NCI-H1092 treated with DMSO at 0.1 percent for 48 hours (cell line): ENCODE results near the gene PYGO1.
"Not testable (repeated sequence)": the region's sequence is repeated elsewhere in the genome, so short reads cannot be mapped to it uniquely, and the experiment has no call there.

ENCODE experiments used
- DNase-seq: peaks from one replicate; lab custom pipeline; 2025; lab: John Stamatoyannopoulos, UW

Gene PYGO1

GRCh38 chr15:55564347-55565145 is 23.6 kb downstream of the PYGO1 start:
- DNase-seq, result no peak

- no peak for DNase-seq
These were observed 25.5 kb downstream of the PYGO1 start for GRCh38 chr15:55562601-55563000.

- DNase-seq, result no peak
These were observed 33.1 kb downstream of the PYGO1 start for GRCh38 chr15:55555089-55555488.

GRCh38 chr15:55552926-55553325 is 35.2 kb downstream of the PYGO1 start:
- DNase-seq, result no peak

- no peak for DNase-seq
These were observed 35.7 kb downstream of the PYGO1 start for GRCh38 chr15:55552451-55552850.

GRCh38 chr15:55549305-55549704 is 38.8 kb downstream of the PYGO1 start:
- no peak for DNase-seq

- no peak for DNase-seq
These were observed 41.4 kb downstream of the PYGO1 start for GRCh38 chr15:55546718-55547117.

GRCh38 chr15:55535436-55535835 is 52.7 kb downstream of the PYGO1 start:
- DNase-seq, result no peak

GRCh38 chr15:55532944-55533343 is 55.2 kb downstream of the PYGO1 start:
- no peak for DNase-seq

GRCh38 chr15:55530861-55531313 is 57.3 kb downstream of the PYGO1 start:
- no peak for DNase-seq

GRCh38 chr15:55528812-55529211 is 59.3 kb downstream of the PYGO1 start:
- DNase-seq, result no peak

- DNase-seq, result no peak
These were observed 61.0 kb downstream of the PYGO1 start for GRCh38 chr15:55527150-55527549.

- peak; percentile 16 for DNase-seq
These were observed 61.5 kb downstream of the PYGO1 start for GRCh38 chr15:55526559-55527036.

GRCh38 chr15:55522742-55523450 is 65.2 kb downstream of the PYGO1 start:
- no peak for DNase-seq

GRCh38 chr15:55518641-55519040 is 69.5 kb downstream of the PYGO1 start:
- DNase-seq, result no peak

- no peak for DNase-seq
These were observed 70.1 kb downstream of the PYGO1 start for GRCh38 chr15:55518009-55518408.

- DNase-seq, result no peak
These were observed 72.0 kb downstream of the PYGO1 start for GRCh38 chr15:55515991-55516776.

- no peak for DNase-seq
These were observed 72.7 kb downstream of the PYGO1 start for GRCh38 chr15:55515491-55515890.

- DNase-seq, result no peak
These were observed 73.7 kb downstream of the PYGO1 start for GRCh38 chr15:55514414-55514850.

- not testable (repeated sequence) for DNase-seq
These were observed 74.3 kb downstream of the PYGO1 start for GRCh38 chr15:55513621-55514413.

- DNase-seq, result no peak
These were observed 75.0 kb downstream of the PYGO1 start for GRCh38 chr15:55513152-55513551.
